IMR-90 (cell line): ENCODE data around the gene MICAL2. TPM values are rescaled to one million over a fixed set of nuclear protein-coding genes. Genes with fewer than 3 reads are reported as not detected.

Source experiments
- ATAC-seq: fragments of 200-7000 bp; cut with Tn5 transposase; 2 replicates; pipeline ENCODE4 v1.9.1; 2020; ENCODE audit warnings: low read depth, mild to moderate bottlenecking, moderate library complexity
- BruUV-seq: library from RNA; stranded (reverse); fragments of 400-500 nt; replicated peaks from 2 replicates; lab custom pipeline; 2021; lab: Mats Ljungman, UMichigan
- CTCF ChIA-PET: fragments of 300-600 bp; formaldehyde crosslinking; extraction: SDS; loops from one replicate; lab custom pipeline; 2021; ENCODE audit warnings: antibody characterized with exemption; lab: Yijun Ruan, JAX
- POLR2A ChIA-PET: fragments of 300-600 bp; sonication (Branson Sonifier 250); formaldehyde crosslinking; loops from one replicate; lab custom pipeline; 2022; ENCODE audit warnings: antibody characterized with exemption; ENCODE audit not compliant: unreplicated experiment; lab: Charles Lee
- DNase-seq: peaks from one replicate; pipeline ENCODE4 v3.0.0; 2013
- H2AFZ ChIP-seq: replicated peaks from 2 replicates; pipeline ENCODE3; 2013; ENCODE audit warnings: low read length, mild to moderate bottlenecking; ENCODE audit not compliant: poor library complexity
- H2AK5ac ChIP-seq: 2 replicates; pipeline ENCODE4 v1.6.1; 2013; ENCODE audit warnings: low read depth, low read length, inconsistent platforms
- H2AK9ac ChIP-seq: replicated peaks from 2 replicates; pipeline ENCODE3; 2013; ENCODE audit warnings: mild to moderate bottlenecking, low read depth, low read length, moderate library complexity; ENCODE audit not compliant: poor library complexity
- H2BK120ac ChIP-seq: 2 replicates; pipeline ENCODE4 v1.6.1; 2013; ENCODE audit warnings: low read depth, low read length, inconsistent platforms
- H2BK15ac ChIP-seq: 3 replicates; pipeline ENCODE4 v1.6.1; 2013; ENCODE audit warnings: low read depth, low read length, inconsistent platforms
- H2BK20ac ChIP-seq: 2 replicates; pipeline ENCODE4 v1.6.1; 2013; ENCODE audit warnings: low read depth, mild to moderate bottlenecking, inconsistent platforms, low read length, moderate library complexity
- H2BK5ac ChIP-seq: 2 replicates; pipeline ENCODE4 v1.6.1; 2013; ENCODE audit warnings: mild to moderate bottlenecking, low read depth, low read length, inconsistent platforms; ENCODE audit not compliant: poor library complexity, severe bottlenecking
- H3K14ac ChIP-seq: replicated peaks from 2 replicates; pipeline ENCODE4 v1.6.1; 2013; ENCODE audit warnings: low read depth, low read length, inconsistent platforms
- H3K18ac ChIP-seq: 2 replicates; pipeline ENCODE4 v1.6.1; 2013; ENCODE audit warnings: low read depth, low read length, control low read depth
- H3K23ac ChIP-seq: 2 replicates; pipeline ENCODE4 v1.6.1; 2013; ENCODE audit warnings: low read depth, low read length, inconsistent platforms
- H3K27ac ChIP-seq: 2 replicates; pipeline ENCODE4 v1.5.1; 2013; ENCODE audit warnings: mild to moderate bottlenecking, control low read depth, low read length; ENCODE audit not compliant: insufficient read depth
- H3K27me3 ChIP-seq: 2 replicates; pipeline ENCODE4 v1.6.1; 2013; ENCODE audit warnings: low read length; ENCODE audit not compliant: control insufficient read depth, insufficient read depth
- H3K36me3 ChIP-seq: 2 replicates; pipeline ENCODE4 v1.6.1; 2013; ENCODE audit warnings: low read length, mixed read lengths; ENCODE audit not compliant: control insufficient read depth, insufficient read depth
- H3K4ac ChIP-seq: 2 replicates; pipeline ENCODE4 v1.6.1; 2013; ENCODE audit warnings: low read depth, low read length, inconsistent platforms
- H3K4me1 ChIP-seq: 2 replicates; pipeline ENCODE4 v1.6.1; 2013; ENCODE audit warnings: low read length, mixed read lengths; ENCODE audit not compliant: control insufficient read depth, insufficient read depth
- H3K4me2 ChIP-seq: 2 replicates; pipeline ENCODE4 v1.6.1; 2013; ENCODE audit warnings: low read depth, mild to moderate bottlenecking, control low read depth, low read length, moderate library complexity
- H3K4me3 ChIP-seq: 2 replicates; pipeline ENCODE4 v1.5.1; 2013; ENCODE audit warnings: low read depth, mild to moderate bottlenecking, control low read depth, low read length, moderate library complexity; ENCODE audit not compliant: insufficient read depth
- H3K56ac ChIP-seq: 2 replicates; pipeline ENCODE4 v1.6.1; 2013; ENCODE audit warnings: low read length, inconsistent platforms; ENCODE audit not compliant: insufficient read depth; ENCODE audit errors: extremely low read depth
- H3K79me1 ChIP-seq, 2 experiments: 2 replicates each; pipeline ENCODE4 v1.6.1; 2013; ENCODE audit warnings: low read length in 2 of 2, inconsistent platforms in 1 of 2, low read depth in 1 of 2
- H3K9ac ChIP-seq: 2 replicates; pipeline ENCODE4 v1.6.1; 2013; ENCODE audit warnings: low read depth, low read length, control low read depth
- H3K9me1 ChIP-seq: 2 replicates; pipeline ENCODE4 v1.6.1; 2013; ENCODE audit warnings: low read length, inconsistent platforms; ENCODE audit not compliant: insufficient read depth
- H3K9me3 ChIP-seq: 2 replicates; pipeline ENCODE4 v1.6.1; 2013; ENCODE audit warnings: low read length; ENCODE audit not compliant: control insufficient read depth, insufficient read depth
- H4K20me1 ChIP-seq: 2 replicates; pipeline ENCODE4 v1.6.1; 2013; ENCODE audit warnings: low read length, inconsistent platforms; ENCODE audit not compliant: insufficient read depth
- H4K5ac ChIP-seq: 2 replicates; pipeline ENCODE4 v1.6.1; 2013; ENCODE audit warnings: mild to moderate bottlenecking, low read depth, low read length, control low read depth
- H4K8ac ChIP-seq, 2 experiments: 2 replicates each; pipeline ENCODE4 v1.6.1; 2013; ENCODE audit warnings: low read depth in 2 of 2, low read length in 2 of 2, control low read depth in 1 of 2, inconsistent platforms in 1 of 2
- H4K91ac ChIP-seq: 2 replicates; pipeline ENCODE4 v1.6.1; 2013; ENCODE audit warnings: low read depth, low read length, inconsistent platforms; ENCODE audit not compliant: insufficient read depth
- BHLHE40 ChIP-seq: fragments of 150-350 bp; IDR thresholded peaks from 2 replicates; pipeline ENCODE4 v1.6.1; 2016; ENCODE audit warnings: mild to moderate bottlenecking, low read depth, low read length
- CEBPB ChIP-seq: IDR thresholded peaks from 2 replicates; pipeline ENCODE4 v1.6.1; 2012; ENCODE audit warnings: low read depth, low read length, improper control_type of control experiment
- CHD1 ChIP-seq: IDR thresholded peaks from 2 replicates; pipeline ENCODE4 v1.6.1; 2012; ENCODE audit warnings: low read depth, low read length, improper control_type of control experiment
- FOS ChIP-seq: fragments of 150-350 bp; IDR thresholded peaks from 2 replicates; pipeline ENCODE4 v1.6.1; 2016; ENCODE audit warnings: low read depth, low read length
- MAFK ChIP-seq: IDR thresholded peaks from 2 replicates; pipeline ENCODE4 v1.6.1; 2012; ENCODE audit warnings: low read depth, low read length, improper control_type of control experiment
- MAZ ChIP-seq: IDR thresholded peaks from 2 replicates; pipeline ENCODE4 v1.6.1; 2012; ENCODE audit warnings: low read depth, mild to moderate bottlenecking, low read length, improper control_type of control experiment, moderate library complexity, borderline replicate concordance
- MXI1 ChIP-seq: IDR thresholded peaks from 2 replicates; pipeline ENCODE4 v1.6.1; 2012; ENCODE audit warnings: low read depth, mild to moderate bottlenecking, low read length, moderate library complexity, borderline replicate concordance
- POLR2A ChIP-seq: IDR thresholded peaks from 2 replicates; pipeline ENCODE4 v1.6.1; 2012; ENCODE audit warnings: mild to moderate bottlenecking, low read depth, low read length
- RFX5 ChIP-seq: IDR thresholded peaks from 2 replicates; pipeline ENCODE4 v1.8.0; 2012; ENCODE audit warnings: low read depth, mild to moderate bottlenecking, low read length, moderate library complexity
- WGBS, 2 experiments: methylation state at CpG; one replicate each; pipeline versions ENCODE4 v1.1.5 to v1.1.7; 2013; ENCODE audit warnings: missing lambda C conversion rate in 2 of 2; ENCODE audit not compliant: insufficient read length in 1 of 2; ENCODE audit errors: extremely low coverage in 2 of 2; 5-methylcytosine and 5-hydroxymethylcytosine counted together
- dilution Hi-C: fragments of 300-500 bp; cut with HindIII; formaldehyde crosslinking; loops from one replicate; pipeline ENCODE4 v1.14.3; 2018; ENCODE audit warnings: low sequenced_read_pairs; ENCODE audit not compliant: unreplicated experiment
- in situ Hi-C: fragments of 300-500 bp; cut with MboI; formaldehyde crosslinking; loops from 3 replicates; pipeline ENCODE4 v1.14.3; 2019; ENCODE audit warnings: low sequenced_read_pairs, inconsistent platforms, mixed read lengths
- intact Hi-C: fragments of 100-400 bp; cut with micrococcal nuclease; formaldehyde crosslinking; loops from 2 replicates; pipeline ENCODE4 v1.10.0; 2022
- polyA plus RNA-seq, 3 experiments: library from polyadenylated mRNA; depleted of rRNA; stranded (reverse); fragments of >200 nt; gene quantifications; 2 replicates each; pipeline ENCODE4 v1.2.3, GENCODE V29; 2012; ENCODE audit warnings: low replicate concordance in 1 of 3
- total RNA-seq: library from RNA; depleted of rRNA; stranded (reverse); fragments of >200 nt; gene quantifications from 2 replicates; pipeline ENCODE4 v1.2.3, GENCODE V29; 2012
- TF ChIP-seq, protein P1 (sequence below): fragments of 150-350 bp; IDR thresholded peaks from 2 replicates; pipeline ENCODE4 v1.6.1; 2016; ENCODE audit warnings: low read depth, mild to moderate bottlenecking, low read length, moderate library complexity, borderline replicate concordance
- TF ChIP-seq, protein P2 (sequence below): conservative IDR thresholded peaks from 2 replicates; pipeline ENCODE4 v1.5.1; 2012; ENCODE audit warnings: mild to moderate bottlenecking, low read depth, low read length, improper control_type of control experiment
- TF ChIP-seq, protein P3 (sequence below): fragments of 150-350 bp; IDR thresholded peaks from 2 replicates; pipeline ENCODE4 v1.6.1; 2017; ENCODE audit warnings: mild to moderate bottlenecking, antibody characterized with exemption, low read length, low read depth

MICAL2 gene
- total and polyA plus RNA-seq, 2 of the 4 experiments (the other 2 are of a cell fraction), result 170 to 336 TPM

DNA sequence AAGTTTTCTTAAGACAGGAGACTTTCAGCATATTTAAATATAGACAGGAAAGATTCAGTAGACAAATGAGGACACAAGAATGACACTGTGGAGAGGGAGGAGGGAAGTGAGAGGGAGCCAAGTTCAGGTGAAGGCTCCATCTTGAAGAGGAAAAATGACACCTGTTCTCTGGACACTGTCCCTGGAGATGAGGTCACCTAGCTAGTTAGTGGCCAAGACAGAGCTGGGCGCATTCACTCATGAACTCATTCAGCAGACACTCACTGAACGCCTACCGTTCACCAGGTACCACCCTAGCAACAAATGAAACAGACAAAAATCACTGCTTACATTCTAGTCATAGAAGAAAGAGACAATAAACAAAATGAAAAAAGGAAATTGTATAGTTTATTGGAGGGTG lies 163.7 kb downstream of the MICAL2 start:
- peak overlapping the region; percentile 97 for H2BK20ac ChIP-seq
- DNase-seq (no peak), ATAC-seq (no peak)
- H2AK9ac ChIP-seq, result peak overlapping the region; percentile 93
- POLR2A ChIA-PET, result no interaction called here
- intact Hi-C loops, result no loop called here
- no peak for TF ChIP-seq FOS
- TF ChIP-seq BHLHE40, result no peak
- TF ChIP-seq MXI1, result no peak
- TF ChIP-seq POLR2A, result no peak; the same call in 1 of the 2 replicates
- TF ChIP-seq CEBPB, result no peak
- TF ChIP-seq, protein P1, sequence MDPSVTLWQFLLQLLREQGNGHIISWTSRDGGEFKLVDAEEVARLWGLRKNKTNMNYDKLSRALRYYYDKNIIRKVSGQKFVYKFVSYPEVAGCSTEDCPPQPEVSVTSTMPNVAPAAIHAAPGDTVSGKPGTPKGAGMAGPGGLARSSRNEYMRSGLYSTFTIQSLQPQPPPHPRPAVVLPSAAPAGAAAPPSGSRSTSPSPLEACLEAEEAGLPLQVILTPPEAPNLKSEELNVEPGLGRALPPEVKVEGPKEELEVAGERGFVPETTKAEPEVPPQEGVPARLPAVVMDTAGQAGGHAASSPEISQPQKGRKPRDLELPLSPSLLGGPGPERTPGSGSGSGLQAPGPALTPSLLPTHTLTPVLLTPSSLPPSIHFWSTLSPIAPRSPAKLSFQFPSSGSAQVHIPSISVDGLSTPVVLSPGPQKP, result no peak
- TF ChIP-seq, protein P2, sequence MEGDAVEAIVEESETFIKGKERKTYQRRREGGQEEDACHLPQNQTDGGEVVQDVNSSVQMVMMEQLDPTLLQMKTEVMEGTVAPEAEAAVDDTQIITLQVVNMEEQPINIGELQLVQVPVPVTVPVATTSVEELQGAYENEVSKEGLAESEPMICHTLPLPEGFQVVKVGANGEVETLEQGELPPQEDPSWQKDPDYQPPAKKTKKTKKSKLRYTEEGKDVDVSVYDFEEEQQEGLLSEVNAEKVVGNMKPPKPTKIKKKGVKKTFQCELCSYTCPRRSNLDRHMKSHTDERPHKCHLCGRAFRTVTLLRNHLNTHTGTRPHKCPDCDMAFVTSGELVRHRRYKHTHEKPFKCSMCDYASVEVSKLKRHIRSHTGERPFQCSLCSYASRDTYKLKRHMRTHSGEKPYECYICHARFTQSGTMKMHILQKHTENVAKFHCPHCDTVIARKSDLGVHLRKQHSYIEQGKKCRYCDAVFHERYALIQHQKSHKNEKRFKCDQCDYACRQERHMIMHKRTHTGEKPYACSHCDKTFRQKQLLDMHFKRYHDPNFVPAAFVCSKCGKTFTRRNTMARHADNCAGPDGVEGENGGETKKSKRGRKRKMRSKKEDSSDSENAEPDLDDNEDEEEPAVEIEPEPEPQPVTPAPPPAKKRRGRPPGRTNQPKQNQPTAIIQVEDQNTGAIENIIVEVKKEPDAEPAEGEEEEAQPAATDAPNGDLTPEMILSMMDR, result no peak
- no peak for TF ChIP-seq RFX5
- no peak for TF ChIP-seq MAZ
- TF ChIP-seq, protein P3, sequence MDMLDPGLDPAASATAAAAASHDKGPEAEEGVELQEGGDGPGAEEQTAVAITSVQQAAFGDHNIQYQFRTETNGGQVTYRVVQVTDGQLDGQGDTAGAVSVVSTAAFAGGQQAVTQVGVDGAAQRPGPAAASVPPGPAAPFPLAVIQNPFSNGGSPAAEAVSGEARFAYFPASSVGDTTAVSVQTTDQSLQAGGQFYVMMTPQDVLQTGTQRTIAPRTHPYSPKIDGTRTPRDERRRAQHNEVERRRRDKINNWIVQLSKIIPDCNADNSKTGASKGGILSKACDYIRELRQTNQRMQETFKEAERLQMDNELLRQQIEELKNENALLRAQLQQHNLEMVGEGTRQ, result no peak
- TF ChIP-seq CHD1, result no peak
- TF ChIP-seq MAFK, result no peak
- in situ Hi-C loops, result loop anchor here (25.0 kb wide), 1 partner anchor 1487 kb away; no protein-coding TSS in a partner anchor
- peaks cover 22% of the 10 kb centered on the region for H3K4me1 ChIP-seq
- H3K4me2 ChIP-seq, result no peak overlapping the region
- H3K27ac ChIP-seq, result no peak overlapping the region
- dilution Hi-C loops, result no loop called here
- H3K9me1 ChIP-seq, result peaks cover 57% of the 10 kb centered on the region
- peak overlapping the region; percentile 97 for H2AK5ac ChIP-seq
- H2BK15ac ChIP-seq, result peak overlapping the region; percentile 97; the same call in 2 of the 3 replicates
- H3K14ac ChIP-seq, result peak overlapping the region; percentile 92
- H2BK5ac ChIP-seq, result peak overlapping the region; percentile 29
- no CpG with 5 or more reads among the region's 3 CpGs for WGBS, 2 experiments
- no peak overlapping the region for H2AFZ ChIP-seq
- peak overlapping the region; percentile 86 for H4K91ac ChIP-seq
- H4K20me1 ChIP-seq, result no peaks in the 10 kb centered on the region
- peak overlapping the region; percentile 99 for H3K4ac ChIP-seq
- peak overlapping the region; percentile 93; the same call in 1 of the 2 replicates for H3K23ac ChIP-seq
- H2BK120ac ChIP-seq, result peak overlapping the region; percentile 94
- H3K36me3 ChIP-seq, result no peaks in the 10 kb centered on the region
- no TSS peak for BruUV-seq
- peak overlapping the region; percentile 27 to 65; a peak in 2 of 4 replicates for H4K8ac ChIP-seq
- peaks cover 0 to 28% of the 10 kb centered on the region in 2 experiments; a peak in 2 of 4 replicates for H3K79me1 ChIP-seq
- CTCF ChIA-PET, result no interaction called here
- no peaks in the 10 kb centered on the region for H3K9me3 ChIP-seq
- H3K56ac ChIP-seq, result no peak overlapping the region
- peak overlapping the region; percentile 30; the same call in 1 of the 2 replicates for H3K18ac ChIP-seq
- H4K5ac ChIP-seq, result peak overlapping the region; percentile 11; the same call in 1 of the 2 replicates
- no peak overlapping the region for H3K9ac ChIP-seq
- no peak overlapping the region for H3K4me3 ChIP-seq
- no peaks in the 10 kb centered on the region for H3K27me3 ChIP-seq
